GM21447 (cell line): ENCODE measurements around the gene RRAGC.
"Not testable (repeated sequence)": the region's sequence is repeated elsewhere in the genome, so short reads cannot be mapped to it uniquely, and the experiment has no call there.

Source experiments
- ATAC-seq: cut with Tn5 transposase; IDR thresholded peaks from one replicate; pipeline ENCODE4 v1.9.1; 2021; ENCODE audit not compliant: unreplicated experiment

The RRAGC gene

DNA sequence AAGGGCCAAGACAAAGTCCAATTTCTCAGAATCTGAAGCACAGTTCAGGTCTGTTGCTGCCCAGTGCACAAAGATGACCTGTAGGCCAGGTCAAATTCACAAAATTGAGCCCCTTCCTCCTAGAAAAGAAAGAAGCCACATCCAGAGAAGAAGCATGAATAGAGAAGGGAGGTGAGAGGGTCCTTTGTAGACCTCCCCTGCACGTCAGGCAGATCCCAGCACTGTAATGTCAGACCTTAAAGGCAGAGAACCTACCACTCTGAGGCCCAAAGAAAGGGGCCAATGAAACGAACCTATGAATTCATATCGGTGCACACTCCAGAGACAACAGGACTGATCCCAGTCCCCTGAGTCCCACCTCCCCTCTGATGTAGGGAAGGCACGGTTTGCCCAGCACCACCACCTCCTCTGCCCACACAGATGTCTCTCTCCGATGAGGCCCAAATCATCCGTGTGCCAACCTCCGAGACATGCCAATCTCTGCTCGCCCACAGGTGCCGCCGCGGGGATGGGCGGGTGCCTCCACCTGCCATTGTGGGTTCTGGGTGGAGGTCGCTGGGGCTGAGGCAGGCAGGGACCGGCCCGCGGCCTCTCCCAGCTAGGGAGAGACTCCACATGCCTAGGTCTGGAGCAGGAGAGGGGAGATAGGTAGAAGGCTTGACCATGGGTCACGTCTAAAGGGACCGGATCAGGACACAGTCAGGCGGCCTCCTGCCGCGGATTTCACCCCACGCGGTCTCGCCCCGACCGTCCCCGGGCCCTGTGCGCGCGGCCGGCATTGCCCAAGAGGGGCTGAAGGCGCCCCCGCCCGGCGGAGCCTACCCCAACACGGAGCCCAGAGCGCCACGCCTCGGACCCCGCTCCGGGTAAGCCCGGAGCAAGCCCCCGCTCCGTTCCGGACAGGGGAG is 42.1 kb downstream of the RRAGC start:
- no peak for ATAC-seq

DNA sequence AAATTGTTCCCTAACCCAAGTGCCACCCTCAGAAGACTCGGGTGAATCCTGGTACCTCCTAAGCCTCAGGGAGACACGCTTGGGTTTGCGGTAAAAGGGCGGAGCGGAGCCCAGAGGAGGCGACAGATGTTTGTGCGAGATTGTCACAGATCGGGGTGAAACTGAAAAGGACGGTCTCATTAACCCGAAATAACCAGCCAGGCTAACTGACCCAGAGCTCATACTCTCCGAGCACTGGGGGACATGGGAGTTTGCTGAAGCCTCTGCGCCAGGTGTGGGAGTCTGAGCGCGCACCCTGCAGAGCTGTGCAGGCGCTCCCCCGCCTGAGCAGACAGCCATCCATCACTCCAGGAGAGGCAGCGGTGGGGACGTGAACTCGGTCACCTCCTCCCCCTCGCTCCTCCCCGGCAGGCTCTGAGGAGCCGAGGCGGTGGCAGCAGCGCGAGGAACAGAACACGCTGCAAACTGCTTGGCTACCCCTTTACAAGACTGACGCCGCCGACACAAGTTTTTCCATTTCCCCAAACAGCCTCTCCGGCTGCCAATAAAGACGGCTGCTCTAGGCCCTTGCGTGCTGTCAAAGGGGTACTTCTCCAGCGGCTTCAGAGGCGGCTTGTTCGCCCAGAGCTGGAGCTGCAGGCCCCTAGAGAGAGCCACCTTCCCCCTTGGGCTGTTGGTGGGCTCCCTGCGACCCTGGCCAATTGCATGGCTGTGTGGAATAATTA is 43.5 kb downstream of the RRAGC start:
- ATAC-seq, result peak; percentile 82

DNA sequence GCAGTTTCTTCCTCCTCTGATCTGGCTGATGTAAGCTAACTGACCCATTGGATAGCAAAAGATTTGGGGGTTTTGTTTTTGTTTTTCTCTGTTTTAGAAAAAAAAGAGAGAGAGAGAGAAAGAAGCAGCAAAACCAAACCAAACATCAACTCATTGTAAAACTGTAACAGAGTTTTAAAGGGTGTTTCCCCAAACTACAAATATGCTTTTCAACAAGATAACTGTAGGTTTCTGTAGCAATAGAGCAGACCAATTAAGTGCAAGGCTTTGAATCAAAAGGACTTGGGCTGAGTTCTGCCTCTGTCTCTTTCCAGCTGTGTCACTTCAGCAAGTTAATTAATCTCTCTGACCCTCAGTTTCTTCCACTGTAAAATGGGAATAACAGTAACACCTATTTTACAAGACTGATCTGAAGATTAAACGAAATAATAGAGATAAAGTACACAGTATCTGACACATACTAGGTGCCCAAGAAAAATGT is 44.5 kb downstream of the RRAGC start:
- ATAC-seq, result no peak

DNA sequence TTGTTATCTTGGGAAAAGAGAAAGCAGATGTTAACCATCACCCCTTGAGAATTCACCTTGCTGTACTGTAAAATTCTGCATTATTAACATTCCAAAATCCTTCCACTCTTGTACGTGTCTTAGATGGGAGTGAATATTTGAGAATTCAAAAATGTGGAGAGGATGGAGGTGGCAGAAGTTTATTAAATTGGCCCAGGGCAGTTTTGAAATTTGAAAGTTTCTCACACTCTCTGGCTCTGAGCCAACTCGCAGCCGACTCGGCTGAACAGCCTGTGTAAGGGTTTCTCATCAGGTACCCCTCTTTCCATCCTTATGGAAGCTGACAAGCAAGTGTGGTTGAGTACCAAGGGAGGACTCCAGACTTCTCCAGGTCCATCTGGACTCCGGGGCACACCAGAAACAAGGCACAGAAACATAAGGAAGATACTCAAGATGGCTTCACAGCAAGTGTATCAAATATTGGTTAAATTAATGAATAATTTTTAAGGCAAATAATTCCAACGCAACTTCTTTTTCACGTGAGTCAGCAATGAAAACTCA is 45.1 kb downstream of the RRAGC start:
- ATAC-seq, result no peak

DNA sequence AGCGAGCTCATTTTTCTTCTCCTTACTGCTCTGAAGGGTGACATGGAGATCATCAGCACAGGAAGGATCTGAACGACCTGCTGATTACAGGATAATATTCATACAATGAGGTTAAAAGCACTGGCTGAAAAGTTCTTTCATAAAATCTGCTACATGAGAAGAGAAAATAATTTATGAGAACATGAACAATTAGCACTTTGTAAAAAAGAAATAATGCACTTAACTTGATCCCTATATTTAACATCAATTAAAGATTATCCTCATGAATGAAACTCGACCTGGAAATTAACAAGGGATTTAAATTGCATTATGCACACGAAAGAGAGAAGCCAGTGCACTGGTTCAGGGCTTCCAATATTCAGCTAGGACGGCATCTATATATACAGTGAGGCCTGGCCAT is 46.6 kb downstream of the RRAGC start:
- no peak for ATAC-seq

DNA sequence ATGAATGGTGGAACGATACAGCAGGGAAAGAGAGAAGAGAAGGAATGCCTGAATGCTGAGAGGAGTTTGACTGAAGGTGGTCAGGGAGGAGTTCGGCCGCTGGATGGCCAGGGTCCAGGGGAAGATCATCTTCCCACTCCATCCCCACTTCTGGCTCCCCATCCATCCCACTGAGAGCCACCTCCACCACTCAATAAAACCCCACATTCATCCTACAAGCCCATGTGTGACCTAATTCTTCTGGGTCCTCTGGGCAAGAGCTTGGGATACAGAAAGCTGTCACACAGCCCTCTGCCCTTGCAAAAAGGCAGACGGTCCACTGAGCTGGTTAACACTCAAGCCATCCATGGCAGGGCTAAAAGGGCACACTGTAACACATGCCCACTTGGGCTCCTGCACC is 48.1 kb downstream of the RRAGC start:
- ATAC-seq, result not testable (repeated sequence)

DNA sequence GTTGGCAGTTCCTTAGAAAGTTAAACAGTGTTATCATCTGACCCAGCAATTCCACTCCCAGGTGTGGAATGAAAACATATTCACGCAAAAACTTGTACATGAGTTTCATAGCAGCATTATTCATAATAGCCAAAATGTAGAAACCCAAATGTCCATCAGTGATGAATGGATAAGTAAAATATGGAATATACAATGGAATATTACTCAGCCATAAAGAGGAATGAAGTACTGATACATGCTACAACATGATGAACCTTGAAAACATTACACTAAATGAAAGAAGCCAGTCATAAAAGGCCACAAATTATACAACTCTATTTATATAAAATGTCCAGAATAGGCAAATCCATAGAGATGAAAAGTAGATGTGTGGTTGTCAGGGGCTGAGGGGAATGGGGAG is 53.5 kb downstream of the RRAGC start:
- no peak for ATAC-seq

DNA sequence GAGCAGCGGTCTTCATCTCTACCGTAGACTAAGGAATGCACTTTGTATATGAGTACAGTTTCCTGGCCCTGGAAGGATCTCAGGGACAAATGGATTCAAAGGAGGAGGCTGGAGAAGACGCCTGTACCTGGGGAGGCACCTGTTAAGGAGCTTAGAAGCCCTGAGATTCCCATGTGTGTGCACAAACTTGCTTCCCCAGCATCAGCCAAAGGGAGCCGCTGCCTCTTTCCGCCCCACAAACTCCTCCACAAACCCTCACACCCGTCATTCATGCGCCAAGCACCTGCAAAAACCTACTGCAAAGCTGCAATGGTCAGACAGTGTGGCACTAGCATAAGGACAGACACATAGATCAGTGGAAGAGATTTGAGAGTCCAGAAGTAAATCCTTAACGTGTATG is 54.5 kb downstream of the RRAGC start:
- ATAC-seq, result no peak

DNA sequence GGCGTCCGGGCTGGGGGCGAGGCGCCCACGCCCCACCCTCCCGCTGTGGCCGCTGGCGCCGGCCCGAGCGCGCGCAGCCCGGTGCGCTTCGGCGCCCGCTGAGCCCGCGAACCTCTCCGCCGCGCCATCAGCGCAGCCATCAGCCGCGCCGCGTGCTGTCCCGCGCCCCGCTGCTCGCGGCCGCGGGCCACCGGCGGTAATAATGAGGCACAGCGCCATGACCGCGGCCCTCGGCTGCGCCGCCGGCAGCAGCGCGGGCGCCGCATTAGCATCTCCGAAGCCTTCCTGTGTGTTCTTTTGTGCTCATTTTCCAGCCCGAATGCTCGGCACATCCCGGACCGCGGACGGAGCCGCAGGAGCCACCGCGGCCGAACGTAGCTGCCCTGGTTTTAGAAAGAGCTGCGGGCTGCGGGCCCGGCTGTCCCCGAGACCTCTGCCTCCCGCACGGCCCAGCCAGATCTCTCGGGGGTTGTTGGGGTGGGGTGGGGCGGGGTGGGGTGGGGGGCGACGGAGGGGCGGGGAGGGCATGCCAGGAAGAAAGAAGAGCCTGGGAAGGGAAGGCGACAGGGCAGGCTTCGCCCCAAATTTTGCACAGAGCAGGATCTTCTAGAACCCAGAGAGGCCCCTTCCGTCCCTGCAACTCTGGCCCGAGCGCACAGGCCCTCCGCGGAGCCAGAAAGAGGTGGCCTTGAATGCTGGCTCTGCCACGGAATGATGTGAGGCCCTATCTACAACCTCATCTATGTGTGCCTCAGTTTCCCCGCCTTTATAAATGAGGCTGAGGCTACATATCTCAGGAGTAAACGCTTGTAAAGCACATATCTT is 55.3 kb downstream of the RRAGC start:
- ATAC-seq, result no peak

DNA sequence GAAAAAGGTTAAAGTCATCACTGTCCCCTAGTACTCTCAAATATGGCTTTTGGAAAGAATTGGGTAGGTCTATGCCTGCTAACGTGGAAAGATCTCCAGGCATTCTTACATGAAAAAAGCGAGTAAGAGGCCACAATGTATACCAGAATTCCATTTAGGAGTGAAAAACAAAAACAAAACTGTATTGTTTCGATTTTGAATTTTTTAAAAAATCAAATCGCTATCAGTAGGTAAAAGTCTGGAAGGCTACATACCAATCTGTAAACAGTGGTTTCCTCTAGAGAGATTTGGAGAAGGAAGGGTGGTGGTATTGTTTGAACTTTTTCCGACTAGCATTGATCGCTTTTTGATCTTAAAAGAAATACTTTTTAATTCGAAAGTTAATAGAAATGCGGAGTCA is 55.9 kb downstream of the RRAGC start:
- no peak for ATAC-seq

DNA sequence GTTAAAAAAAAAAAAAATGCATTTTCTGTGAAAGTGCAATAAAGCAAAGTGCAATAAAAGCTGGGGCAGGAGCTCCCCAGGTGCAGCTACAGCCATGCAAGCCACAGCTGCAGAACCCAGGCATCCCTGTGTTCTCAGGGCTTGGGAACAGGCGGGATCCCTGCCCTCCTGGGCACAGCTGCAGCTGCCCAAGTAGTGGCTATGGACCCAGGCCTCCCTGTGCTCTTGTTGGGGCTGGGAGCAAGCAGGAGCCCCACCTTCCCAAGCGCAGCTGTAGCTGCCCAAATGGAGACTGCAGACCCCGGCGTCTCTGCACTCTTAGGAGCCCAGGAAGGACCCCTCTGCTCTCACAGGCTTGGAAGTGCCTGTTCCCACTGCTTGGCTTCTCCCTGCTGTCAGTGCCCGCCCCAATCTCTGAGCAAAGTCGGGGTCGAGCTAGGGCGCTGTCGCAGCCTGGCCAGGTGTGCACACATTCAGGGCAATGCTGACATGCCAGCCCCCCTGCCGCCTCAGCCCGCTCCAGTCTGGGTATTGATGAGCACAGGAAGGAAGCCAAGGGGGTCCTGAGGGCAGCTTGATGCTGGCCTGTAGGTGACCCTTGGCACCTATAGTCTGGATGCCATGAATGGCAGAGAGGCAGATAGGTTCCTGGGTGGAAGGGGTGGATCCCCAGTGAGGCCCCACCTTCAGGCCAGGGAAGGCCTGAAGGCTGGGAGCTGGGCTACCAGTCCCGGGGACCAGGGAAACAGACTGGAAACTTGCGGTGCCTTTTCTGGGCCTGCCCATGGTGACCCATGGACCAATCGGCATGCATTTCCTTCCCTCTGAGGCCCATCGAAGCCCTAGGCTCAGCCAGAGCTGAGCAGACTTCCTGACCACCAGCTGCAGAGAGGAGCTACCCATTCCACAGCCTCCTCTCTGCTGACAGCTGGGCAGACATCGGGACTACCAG is 58.6 kb downstream of the RRAGC start:
- ATAC-seq, result no peak

DNA sequence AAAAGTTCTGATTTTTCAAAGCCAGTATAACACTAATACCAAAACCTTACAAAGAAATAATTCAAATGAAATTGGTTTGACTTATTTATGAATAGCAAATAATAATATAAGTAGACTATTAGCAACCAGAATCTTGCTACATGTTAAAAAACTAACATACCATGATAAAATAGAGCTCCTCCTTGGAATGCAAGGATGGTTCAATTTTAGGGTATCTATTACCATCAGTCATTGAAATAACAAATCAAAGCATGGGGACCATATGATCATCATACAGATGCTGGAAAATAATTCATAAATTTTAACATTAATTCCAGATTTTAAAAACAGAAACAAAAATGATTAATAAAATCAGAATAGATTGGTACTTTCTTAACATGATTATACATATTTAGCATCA is 66.3 kb downstream of the RRAGC start:
- no peak for ATAC-seq

DNA sequence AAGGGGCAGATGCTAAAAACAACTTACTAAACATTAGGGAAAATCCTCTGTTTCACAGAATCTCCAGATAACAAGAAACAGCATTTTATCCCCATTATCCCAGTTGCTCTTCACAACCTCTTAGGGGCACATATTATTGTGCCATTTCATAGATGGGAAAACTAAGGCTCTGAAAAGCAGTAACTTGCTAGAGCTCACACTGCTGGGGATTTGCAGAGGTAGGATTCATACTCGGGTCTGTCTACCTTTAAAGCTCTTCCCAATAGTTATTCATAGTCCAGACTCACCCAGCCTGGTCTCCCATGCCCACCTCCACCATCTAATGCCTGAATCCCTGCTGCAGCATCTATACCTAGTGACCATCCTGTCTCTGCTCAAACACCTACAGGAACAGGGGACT is 67.7 kb downstream of the RRAGC start:
- ATAC-seq, result no peak

DNA sequence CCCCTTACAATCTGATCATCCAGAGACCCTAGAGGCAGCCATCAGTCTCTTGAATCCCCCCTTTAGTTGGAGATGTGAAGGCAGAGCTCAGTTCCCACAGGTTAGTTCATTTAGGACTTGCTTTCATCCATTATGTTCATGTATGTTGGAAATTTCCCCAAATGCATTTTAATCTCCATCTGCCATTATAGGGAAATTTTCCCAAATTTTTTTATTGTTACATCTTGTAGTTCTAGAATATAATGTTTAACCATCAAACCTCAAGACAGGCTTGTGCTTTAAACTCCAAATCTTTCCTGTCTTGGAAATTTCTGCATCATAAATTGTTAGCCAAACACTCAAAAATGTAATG is 68.4 kb downstream of the RRAGC start:
- no peak for ATAC-seq

DNA sequence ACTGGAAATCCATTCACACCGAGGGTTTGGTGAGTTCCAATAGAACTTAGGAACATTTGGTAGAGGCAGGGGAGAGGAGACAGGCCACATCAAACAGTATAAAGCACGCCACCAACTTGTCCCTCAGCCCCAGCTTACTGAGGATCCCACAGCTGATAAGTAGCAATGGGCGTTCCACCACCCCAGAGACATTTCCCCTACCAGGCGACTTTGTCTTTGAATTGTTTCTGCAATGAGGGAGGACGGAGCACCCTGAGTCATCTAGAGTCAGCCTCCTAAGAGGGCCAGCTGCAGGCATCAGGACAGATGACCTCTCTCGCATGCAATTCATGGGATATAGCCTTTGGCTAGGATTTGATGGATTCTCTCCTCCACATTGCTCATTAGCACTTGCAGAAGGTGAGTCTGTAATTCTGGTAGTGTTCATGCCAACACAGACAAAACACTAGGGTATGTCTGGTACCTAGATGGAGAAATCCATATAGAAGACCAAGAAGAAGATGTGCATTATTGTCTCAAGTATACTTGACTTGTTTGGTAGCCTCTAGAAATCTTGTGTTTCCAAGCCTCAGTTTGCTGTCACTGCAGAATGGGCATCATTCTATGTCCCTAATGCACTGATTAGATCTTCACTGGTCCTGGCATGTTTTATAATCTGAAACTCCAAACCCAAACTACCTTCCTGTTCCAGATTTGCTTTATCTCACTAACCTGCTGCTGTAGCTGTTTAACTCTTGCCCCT is 69.0 kb downstream of the RRAGC start:
- no peak for ATAC-seq

DNA sequence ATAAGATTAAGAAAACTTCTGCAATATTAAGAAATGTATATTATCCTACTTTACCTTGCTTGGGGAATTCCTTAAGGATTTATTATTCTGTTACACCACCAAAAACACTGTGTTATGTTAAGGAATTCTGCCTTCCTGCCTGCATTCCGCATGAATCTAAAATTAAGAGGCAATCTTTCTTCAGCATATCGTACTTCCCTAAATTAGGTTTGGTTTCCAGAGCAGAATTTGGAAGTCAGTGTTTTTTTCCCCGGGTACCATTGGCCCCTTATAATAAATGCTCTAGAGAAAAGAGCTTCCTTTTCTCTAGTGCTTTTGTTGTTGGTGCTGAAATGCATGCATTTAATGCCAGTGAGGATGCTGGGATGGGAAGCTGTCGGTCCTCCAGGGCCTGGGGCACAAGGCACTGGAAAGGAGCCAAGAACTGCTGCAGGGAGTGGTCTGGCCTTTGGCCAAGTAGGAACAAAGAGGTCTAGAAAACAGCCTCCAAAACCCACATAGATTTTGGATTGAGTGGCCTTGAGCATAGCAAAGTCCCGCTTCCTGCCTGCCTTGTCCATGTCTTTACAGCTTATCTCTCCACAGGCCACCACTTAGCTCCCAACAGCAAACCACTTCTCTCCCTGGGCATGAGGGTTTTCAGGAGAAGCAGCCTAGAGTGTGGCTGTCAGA is 69.9 kb downstream of the RRAGC start:
- no peak for ATAC-seq

DNA sequence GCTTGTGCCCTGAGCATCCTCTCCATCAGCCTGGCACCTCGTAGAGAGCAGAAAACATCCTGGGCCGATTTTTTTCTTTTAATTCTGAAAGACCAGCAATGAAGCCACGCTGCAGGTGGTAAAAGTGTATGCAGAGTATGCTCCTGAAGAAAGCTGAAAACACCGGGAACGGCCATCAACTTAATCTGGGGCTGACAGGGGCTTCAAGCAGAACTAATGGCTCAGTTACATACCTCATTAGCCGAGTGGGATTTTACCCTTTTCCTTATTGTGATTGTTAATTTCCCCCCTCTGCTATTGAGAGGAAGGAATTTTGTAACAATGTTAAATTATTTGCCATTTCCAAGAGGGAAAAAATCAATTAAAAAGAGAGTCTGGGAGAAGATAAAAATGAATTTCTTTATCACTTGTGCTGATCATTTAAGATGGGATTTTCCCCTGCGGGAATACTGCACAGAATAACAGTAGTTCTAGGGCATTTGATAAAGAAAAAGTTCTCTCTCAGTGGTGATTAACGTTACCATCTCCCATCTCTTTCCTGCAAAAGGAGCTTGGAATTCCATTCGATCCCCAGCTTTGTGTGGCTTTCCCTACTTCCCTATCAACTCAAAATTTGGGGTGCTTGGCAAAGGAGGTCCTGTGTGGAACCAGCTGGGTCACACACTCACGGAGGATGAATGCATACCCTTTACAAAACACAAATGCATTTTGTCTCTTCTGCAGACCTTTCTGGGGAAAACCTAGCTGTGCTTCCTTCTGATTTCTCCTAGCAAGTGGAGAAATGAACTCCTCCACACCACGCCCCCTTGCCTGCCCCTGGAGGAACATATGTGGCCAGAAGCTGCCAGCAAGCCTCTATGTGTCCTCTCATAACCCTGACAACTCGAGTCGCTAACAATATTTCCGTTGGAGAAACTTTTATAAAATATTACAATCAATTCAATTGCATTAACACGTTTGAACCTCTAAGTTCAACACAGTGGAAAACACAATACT is 70.9 kb downstream of the RRAGC start:
- ATAC-seq, result no peak
